Stimulated activated CD8-positive, alpha-beta memory T cell treated with anti-CD3 and anti-CD28 coated beads, Interleukin-12 subunit alpha, Interleukin-12 subunit beta, amount 100 ng/mL, for 24 hours (primary cell): ENCODE data around the gene BMPR1B.
"Not testable (repeated sequence)": the region's sequence is repeated elsewhere in the genome, so short reads cannot be mapped to it uniquely, and the experiment has no call there.

ENCODE experiments used
- DNase-seq: peaks from one replicate; pipeline ENCODE4 v3.0.0-alpha.2; 2020; ENCODE audit errors: extremely low read depth

The BMPR1B gene

DNA sequence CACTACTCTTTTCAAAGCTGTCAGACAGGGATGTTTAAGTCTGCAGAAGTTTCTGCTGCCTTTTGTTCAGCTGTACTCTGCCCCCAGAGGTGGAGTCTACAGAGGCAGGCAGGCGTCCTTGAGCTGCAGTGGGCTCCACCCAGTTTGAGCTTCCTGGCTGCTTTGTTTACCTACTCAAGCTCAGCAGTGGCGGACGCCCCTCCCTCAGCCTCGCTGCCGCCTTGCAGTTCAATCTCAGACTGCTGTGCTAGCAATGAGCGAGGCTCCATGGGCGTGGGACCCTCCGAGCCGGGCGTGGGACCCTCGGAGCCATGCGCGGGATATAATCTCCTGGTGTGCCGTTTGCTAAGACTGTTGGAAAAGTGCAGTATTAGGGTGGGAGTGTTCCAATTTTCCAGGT lies 381.7 kb downstream of the BMPR1B start:
- not testable (repeated sequence) for DNase-seq

GRCh38 chr4:95141361-95141760 lies 383.6 kb downstream of the BMPR1B start:
- no peak for DNase-seq

- no peak for DNase-seq
These were observed 385.2 kb downstream of the BMPR1B start for GRCh38 chr4:95142932-95143331.

- DNase-seq: no peak
These were observed 393.5 kb downstream of the BMPR1B start for GRCh38 chr4:95151255-95151654.

- no peak for DNase-seq
These were observed 395.4 kb downstream of the BMPR1B start for GRCh38 chr4:95153182-95153581.

GRCh38 chr4:95155759-95156451 lies 398.1 kb downstream of the BMPR1B start:
- DNase-seq: no peak

- DNase-seq: no peak
These were observed 398.7 kb downstream of the BMPR1B start for GRCh38 chr4:95156452-95156765.

DNA sequence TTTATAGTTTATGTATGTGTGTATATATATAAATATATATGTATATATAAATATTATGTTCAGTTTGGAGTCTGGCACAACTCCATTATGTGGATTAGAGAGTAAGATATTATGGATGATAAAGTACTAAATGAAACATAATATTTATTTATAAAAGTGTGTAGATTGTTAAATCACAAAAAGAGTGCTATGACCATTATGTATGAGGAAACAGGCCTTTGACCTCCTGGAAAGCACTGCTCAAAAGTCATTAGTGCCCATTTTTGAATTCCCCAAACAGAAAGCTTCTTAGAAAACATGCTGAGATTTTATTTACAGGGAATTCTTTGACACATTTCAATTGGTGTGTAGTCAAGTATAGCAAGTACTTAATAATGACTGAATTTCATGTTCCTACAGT lies 399.8 kb downstream of the BMPR1B start:
- DNase-seq: no peak

DNA sequence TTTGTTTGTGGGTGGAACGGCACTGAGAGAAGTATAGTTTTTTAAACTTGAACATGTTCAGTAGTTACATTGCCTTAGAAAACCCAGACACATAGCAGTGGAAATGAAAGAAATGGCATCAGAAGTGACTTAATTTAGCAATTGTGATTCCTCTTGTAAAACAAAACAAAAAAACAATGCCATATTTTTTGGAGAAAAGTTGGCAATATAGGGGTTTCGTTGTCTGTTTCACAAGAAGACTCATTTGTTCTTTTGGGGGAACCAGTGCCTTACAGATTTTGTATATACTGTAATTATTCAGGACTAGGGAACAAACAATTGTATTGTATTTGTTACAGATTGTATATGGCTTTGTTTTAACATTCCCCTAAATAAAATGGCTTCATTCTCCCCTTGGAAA lies 400.3 kb downstream of the BMPR1B start:
- no peak for DNase-seq

DNA sequence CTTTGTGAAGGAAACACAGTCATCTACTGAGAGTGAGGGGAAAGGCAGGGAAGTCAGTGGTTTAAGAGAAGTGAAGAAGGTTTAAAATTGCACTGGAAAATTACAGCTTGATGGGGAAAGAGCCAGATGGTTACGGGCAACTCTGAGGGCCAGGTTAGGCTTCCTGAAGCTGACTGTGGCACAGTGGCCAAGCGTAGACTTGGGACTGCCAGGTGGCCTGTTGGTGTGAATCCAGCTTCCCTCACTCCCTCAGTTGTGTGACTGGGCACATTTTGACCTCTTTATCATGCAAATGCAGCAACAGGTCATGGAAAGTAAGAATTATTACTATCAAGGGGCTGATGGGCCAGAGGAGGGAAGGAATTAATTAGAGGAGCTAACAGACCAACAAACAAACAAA lies 400.9 kb downstream of the BMPR1B start:
- DNase-seq: no peak

DNA sequence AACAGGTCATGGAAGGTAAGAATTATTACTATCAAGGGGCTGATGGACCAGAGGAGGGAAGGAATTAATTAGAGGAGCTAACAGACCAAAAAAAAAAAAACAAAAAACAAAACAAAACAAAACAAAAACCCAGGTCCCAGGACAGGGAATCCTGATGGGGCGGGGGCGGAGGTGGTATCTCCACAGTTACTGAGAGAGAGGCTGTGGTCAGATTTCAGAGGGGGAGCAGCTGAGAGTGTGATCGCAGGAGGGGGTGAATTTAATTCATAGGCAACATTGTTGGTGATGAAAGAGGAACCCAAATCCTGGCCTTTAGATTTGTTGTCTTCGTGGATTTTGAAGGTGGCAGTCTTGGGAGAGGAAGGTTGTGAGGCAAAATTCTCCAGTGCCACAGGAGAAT lies 401.6 kb downstream of the BMPR1B start:
- DNase-seq: no peak

- no peak for DNase-seq
These were observed 404.2 kb downstream of the BMPR1B start for GRCh38 chr4:95161781-95162469.

- no peak for DNase-seq
These were observed 405.1 kb downstream of the BMPR1B start for GRCh38 chr4:95162867-95163266.

DNA sequence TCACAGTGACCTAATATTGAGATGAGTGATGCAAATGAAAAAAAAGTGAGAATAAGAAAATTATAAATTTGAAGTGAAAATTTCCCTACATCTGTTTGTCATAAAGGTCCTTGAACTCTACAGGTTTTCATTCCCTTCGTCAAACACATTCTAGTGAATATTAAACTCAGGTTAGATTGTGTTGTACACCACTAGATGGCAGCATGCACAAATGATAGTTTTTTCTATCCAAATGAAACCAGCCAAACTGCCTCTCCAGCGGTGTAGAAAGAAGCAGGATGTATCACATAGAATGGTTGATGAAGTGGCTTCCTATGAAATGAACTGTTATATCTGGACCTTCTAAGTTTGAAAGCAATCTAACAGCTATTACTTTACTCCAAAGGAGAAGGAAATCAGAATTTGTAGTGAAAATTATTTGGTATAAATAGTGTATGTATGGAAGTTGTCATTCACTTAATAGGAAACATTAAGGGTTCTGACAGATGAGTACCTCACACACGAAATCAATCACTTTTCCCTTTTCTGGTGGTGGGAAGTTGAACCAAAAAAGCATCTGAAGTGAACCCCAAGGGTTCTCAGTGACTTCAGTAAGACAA lies 408.3 kb downstream of the BMPR1B start:
- DNase-seq: no peak

GRCh38 chr4:95167805-95168204 lies 410.1 kb downstream of the BMPR1B start:
- no peak for DNase-seq

- no peak for DNase-seq
These were observed 412.4 kb downstream of the BMPR1B start for GRCh38 chr4:95170176-95170575.

DNA sequence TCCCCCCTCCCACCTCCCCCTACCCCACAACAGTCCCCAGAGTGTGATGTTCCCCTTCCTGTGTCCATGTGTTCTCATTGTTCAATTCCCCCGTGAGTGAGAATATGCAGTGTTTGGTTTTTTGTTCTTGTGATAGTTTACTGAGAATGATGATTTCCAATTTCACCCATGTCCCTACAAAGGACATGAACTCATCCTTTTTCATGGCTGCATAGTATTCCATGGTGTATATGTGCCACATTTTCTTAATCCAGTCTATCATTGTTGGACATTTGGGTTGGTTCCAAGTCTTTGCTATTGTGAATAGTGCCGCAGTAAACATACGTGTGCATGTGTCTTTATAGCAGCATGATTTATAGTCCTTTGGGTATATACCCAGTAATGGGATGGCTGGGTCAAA lies 413.6 kb downstream of the BMPR1B start:
- not testable (repeated sequence) for DNase-seq

- DNase-seq: no peak
These were observed 421.2 kb downstream of the BMPR1B start for GRCh38 chr4:95178938-95179337.

DNA sequence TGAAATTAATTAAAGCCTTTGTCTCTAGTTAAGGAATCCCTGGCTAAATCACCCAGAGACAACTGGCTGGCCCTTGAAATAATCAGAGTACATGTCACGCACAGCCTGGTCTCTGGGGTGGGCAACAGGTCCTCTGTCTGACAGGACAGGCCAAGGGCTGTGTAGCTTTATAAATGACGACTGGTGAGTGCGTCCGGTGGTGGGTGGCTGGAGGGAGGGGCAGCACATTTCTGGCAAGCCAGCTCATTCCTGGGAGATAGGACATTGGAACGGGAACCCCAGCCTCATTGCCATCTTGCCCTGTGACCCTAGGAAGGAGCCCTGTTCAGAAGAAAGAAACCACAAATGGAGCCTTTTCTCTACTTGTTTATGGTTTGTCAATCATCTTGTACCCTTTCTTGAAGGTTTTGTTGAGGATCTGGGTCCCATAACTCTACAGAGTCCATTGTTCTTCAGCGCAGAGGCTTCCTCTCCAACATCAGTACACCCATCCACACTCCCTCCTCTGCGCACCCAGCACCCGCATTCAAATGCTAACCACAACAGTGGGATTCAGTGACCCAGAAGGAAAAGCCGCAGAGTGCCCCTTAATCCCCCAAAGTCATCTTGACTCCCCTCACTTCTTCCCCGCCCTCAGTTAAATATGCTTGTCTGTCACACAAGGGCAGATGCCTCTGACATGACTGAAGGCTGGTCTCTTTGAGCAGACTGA lies 422.9 kb downstream of the BMPR1B start:
- DNase-seq: no peak

DNA sequence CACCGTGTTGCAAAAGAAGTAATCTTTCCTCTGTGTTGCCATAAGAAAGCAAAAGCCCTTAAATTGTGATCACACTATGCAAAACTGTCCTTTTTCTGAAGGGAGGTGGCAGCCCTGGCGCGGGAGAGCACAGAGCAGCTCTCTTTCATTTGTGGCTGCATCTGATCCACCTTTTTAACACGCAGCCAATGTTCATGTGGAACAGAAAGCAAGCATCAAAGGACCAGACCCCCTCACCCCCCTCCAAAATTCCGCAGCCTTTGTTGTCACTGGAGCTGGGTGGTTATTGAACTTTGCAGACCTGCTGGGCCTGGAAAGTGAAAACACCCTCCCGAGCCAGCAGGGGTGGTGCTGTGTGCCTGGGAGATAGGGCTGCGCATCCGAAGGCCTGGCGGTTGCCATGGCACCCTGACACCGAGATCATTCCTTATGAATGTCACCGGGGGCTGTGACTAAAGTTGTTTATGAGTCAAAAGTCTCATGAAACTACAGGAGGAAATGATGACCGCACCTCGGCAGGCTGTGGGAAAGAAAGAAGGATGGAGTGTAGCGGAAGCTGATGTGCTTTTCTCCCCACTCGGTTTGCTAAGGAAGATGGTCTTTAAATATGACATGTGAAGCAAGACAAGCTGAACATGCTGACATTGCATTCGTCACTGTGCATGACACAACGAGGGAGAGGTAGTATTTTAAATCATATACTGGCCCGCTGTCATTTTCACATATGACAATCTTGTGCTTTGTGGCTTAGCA lies 423.7 kb downstream of the BMPR1B start:
- no peak for DNase-seq

GRCh38 chr4:95181996-95182306 lies 424.2 kb downstream of the BMPR1B start:
- DNase-seq: no peak
